C4-2B (cell line): ENCODE results near the gene PACRG.

Experiments
- ZFX ChIP-seq: fragments of 450-650 bp; IDR thresholded peaks from 2 replicates; pipeline ENCODE4 v1.6.1; 2017
- TF ChIP-seq, protein P1 (sequence below): fragments of 450-650 bp; conservative IDR thresholded peaks from 2 replicates; pipeline ENCODE4 v1.5.1; 2017; ENCODE audit warnings: mild to moderate bottlenecking

DNA sequence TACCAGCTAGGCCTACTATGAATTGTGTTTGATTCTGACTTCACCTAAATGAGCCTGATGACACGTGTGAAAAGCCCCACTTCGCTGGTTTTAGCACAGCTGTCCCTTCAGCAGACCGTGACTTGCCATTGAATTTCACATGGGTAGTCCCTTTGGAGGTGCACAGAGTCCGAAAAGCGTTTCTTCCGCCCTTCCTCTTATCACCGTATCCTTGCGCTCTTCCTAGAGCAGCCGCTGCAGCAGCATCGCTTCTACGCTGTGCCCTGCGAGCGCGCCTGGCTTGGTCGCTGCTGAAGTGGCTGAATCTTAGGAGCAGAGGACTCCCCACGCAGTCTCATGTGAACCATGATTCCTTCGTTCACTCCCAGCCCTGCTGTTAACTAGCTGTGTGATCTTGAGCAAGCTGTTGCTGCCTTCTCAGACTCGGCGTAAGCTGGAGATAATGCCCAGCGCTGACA, 127.0 kb downstream of the PACRG start:
- TF ChIP-seq, protein P1, sequence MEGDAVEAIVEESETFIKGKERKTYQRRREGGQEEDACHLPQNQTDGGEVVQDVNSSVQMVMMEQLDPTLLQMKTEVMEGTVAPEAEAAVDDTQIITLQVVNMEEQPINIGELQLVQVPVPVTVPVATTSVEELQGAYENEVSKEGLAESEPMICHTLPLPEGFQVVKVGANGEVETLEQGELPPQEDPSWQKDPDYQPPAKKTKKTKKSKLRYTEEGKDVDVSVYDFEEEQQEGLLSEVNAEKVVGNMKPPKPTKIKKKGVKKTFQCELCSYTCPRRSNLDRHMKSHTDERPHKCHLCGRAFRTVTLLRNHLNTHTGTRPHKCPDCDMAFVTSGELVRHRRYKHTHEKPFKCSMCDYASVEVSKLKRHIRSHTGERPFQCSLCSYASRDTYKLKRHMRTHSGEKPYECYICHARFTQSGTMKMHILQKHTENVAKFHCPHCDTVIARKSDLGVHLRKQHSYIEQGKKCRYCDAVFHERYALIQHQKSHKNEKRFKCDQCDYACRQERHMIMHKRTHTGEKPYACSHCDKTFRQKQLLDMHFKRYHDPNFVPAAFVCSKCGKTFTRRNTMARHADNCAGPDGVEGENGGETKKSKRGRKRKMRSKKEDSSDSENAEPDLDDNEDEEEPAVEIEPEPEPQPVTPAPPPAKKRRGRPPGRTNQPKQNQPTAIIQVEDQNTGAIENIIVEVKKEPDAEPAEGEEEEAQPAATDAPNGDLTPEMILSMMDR: no peak
- no peak for TF ChIP-seq ZFX
